CD4-positive, CD25-positive, alpha-beta regulatory T cell (primary cell): Measurements from ENCODE around the gene SKA3. TPM values are rescaled to one million over a fixed set of nuclear protein-coding genes. Genes with fewer than 3 reads are reported as not detected.
"Not testable (repeated sequence)": the region's sequence is repeated elsewhere in the genome, so short reads cannot be mapped to it uniquely, and the experiment has no call there.

Experiments
- ATAC-seq, 2 donors: fragments of 150-1000 bp; cut with Tn5 transposase; one replicate each; pipeline ENCODE4 v1.10.0; 2021; ENCODE audit warnings: low read depth in 2 of 2, moderate number of reproducible peaks in 2 of 2, moderate library complexity in 1 of 2
- DNase-seq, 3 donors: peaks; one replicate each; pipeline versions ENCODE4 v3.0.0 to v3.0.0-alpha.2; 2012 to 2022; ENCODE audit warnings: mixed read lengths in 1 of 3
- H3K27ac ChIP-seq: one replicate; pipeline ENCODE4 v1.7.0; 2013; ENCODE audit warnings: mild to moderate bottlenecking, low read length; ENCODE audit not compliant: insufficient read depth, poor library complexity, severe bottlenecking
- H3K27me3 ChIP-seq: one replicate; pipeline ENCODE4 v1.7.0; 2013; ENCODE audit warnings: low read length; ENCODE audit not compliant: control insufficient read depth, insufficient read depth
- H3K36me3 ChIP-seq: one replicate; pipeline ENCODE4 v1.7.0; 2013; ENCODE audit warnings: mild to moderate bottlenecking, low read length, moderate library complexity; ENCODE audit not compliant: control insufficient read depth, insufficient read depth
- H3K4me1 ChIP-seq: 2 replicates; pipeline ENCODE4 v1.7.0; 2013; ENCODE audit warnings: mild to moderate bottlenecking, low read length; ENCODE audit not compliant: insufficient read depth, control insufficient read depth, poor library complexity, severe bottlenecking
- H3K4me3 ChIP-seq: one replicate; pipeline ENCODE4 v1.7.0; 2013; ENCODE audit warnings: low read depth, mild to moderate bottlenecking, low read length, moderate library complexity
- H3K9me3 ChIP-seq, 2 experiments: 1 replicate in 1 of 2; 2 replicates in 1 of 2; pipeline ENCODE4 v1.7.0; 2013; ENCODE audit warnings: low read length in 2 of 2, mild to moderate bottlenecking in 1 of 2, moderate library complexity in 1 of 2; ENCODE audit not compliant: control insufficient read depth in 2 of 2
- H3K27ac Mint-ChIP-seq, 3 donors: one replicate each; pipeline ENCODE4 v1.8.0; 2020 to 2022; ENCODE audit warnings: mild to moderate bottlenecking in 3 of 3, mixed read lengths in 3 of 3, moderate library complexity in 2 of 3
- H3K27me3 Mint-ChIP-seq: one replicate; pipeline ENCODE4 v1.8.0; 2022; ENCODE audit warnings: mild to moderate bottlenecking, mixed read lengths
- H3K36me3 Mint-ChIP-seq: one replicate; pipeline ENCODE4 v1.8.0; 2020; ENCODE audit warnings: mixed read lengths
- H3K4me1 Mint-ChIP-seq, 4 donors: one replicate each; pipeline ENCODE4 v1.8.0; 2020 to 2022; ENCODE audit warnings: mixed read lengths in 4 of 4, mild to moderate bottlenecking in 1 of 4
- H3K4me3 Mint-ChIP-seq, 4 donors: one replicate each; pipeline ENCODE4 v1.8.0; 2020 to 2022; ENCODE audit warnings: mild to moderate bottlenecking in 4 of 4, mixed read lengths in 4 of 4, moderate library complexity in 3 of 4
- H3K9me3 Mint-ChIP-seq, 7 donors: one replicate each; pipeline ENCODE4 v1.8.0; 2020 to 2022; ENCODE audit warnings: mixed read lengths in 7 of 7, mild to moderate bottlenecking in 3 of 7, moderate library complexity in 2 of 7
- polyA plus RNA-seq, 4 donors: library from polyadenylated mRNA; unstranded; fragments of 300-500 nt; fragmentation: Illumina TruSeq; gene quantifications; one replicate each; pipeline ENCODE4 v1.2.3, GENCODE V29; 2021
- total RNA-seq: library from RNA; stranded (reverse); gene quantifications from one replicate; pipeline ENCODE4 v1.2.3, GENCODE V29; 2022

SKA3 gene
- total RNA-seq (3.0 TPM), polyA plus RNA-seq (1 to 10 TPM in 3 of 4 donors, under 1 TPM in 1; 0.72 to 2.7 (median 2.1) TPM)

GRCh38 chr13:21176215-21176981 lies at the start of gene SKA3, which contains the start of gene MRPL57:
Gene SKA3 (minus strand): TSS chr13:21176552. CDS start chr13:21176477, 75 bp downstream.
Gene MRPL57 (plus strand): TSS chr13:21176658. CDS start chr13:21176917, 259 bp downstream.
- DNase-seq: peak; percentile 89 to 96 (median 95)
- Mint-ChIP-seq H3K4me3 (peak within 1 kb of the TSS; percentile 91 to 99 (median 97)), H3K36me3 (no peaks in the 10 kb centered on the region), H3K4me1 (peaks cover 6 to 40% (median 24%) of the 10 kb centered on the region in 4 donors), H3K9me3 (no peaks in the 10 kb centered on the region), H3K27me3 (no peaks in the 10 kb centered on the region), H3K27ac (peak within 1 kb of the TSS; percentile 81 to 97 (median 96))
- Histone ChIP-seq H3K4me1 (peaks cover 20% of the 10 kb centered on the region), H3K4me3 (peak within 1 kb of the TSS; percentile 95), H3K27ac (peak within 1 kb of the TSS; percentile 89), H3K27me3 (no peaks in the 10 kb centered on the region), H3K9me3 (no peaks in the 10 kb centered on the region), H3K36me3 (no peaks in the 10 kb centered on the region)
- ATAC-seq: peak; percentile 98 to 99

- Mint-ChIP-seq H3K9me3 (peaks cover 0 to 14% (median 0%) of the 10 kb centered on the region in 7 donors), H3K4me1 (no peaks in the 10 kb centered on the region), H3K27me3 (peaks cover 14% of the 10 kb centered on the region), H3K4me3 (no peak overlapping the region), H3K36me3 (no peaks in the 10 kb centered on the region), H3K27ac (no peak overlapping the region)
- H3K27ac ChIP-seq: no peak overlapping the region
- no peak for ATAC-seq
- H3K4me1 ChIP-seq: no peaks in the 10 kb centered on the region
- DNase-seq: no peak
- H3K36me3 ChIP-seq: no peaks in the 10 kb centered on the region
- no peaks in the 10 kb centered on the region for H3K27me3 ChIP-seq
- H3K9me3 ChIP-seq: no peaks in the 10 kb centered on the region
- no peak overlapping the region for H3K4me3 ChIP-seq
Observed at GRCh38 chr13:21225082-21225481, 48.7 kb upstream of the SKA3 start.

- Histone ChIP-seq H3K27ac (no peak overlapping the region), H3K4me3 (no peak overlapping the region), H3K27me3 (no peaks in the 10 kb centered on the region), H3K4me1 (peaks cover 12% of the 10 kb centered on the region), H3K9me3 (no peaks in the 10 kb centered on the region), H3K36me3 (no peaks in the 10 kb centered on the region)
- H3K9me3 Mint-ChIP-seq: peaks cover 0 to 14% (median 0%) of the 10 kb centered on the region in 7 donors
- H3K4me1 Mint-ChIP-seq: peaks cover 0 to 17% (median 12%) of the 10 kb centered on the region in 4 donors
- no peak overlapping the region for H3K4me3 Mint-ChIP-seq
- no peaks in the 10 kb centered on the region for H3K36me3 Mint-ChIP-seq
- DNase-seq (no peak), ATAC-seq (no peak)
- H3K27ac Mint-ChIP-seq: no peak overlapping the region
- H3K27me3 Mint-ChIP-seq: peaks cover 11% of the 10 kb centered on the region
Observed at GRCh38 chr13:21221268-21221667, 44.9 kb upstream of the SKA3 start.

GRCh38 chr13:21219716-21220115 lies 43.4 kb upstream of the SKA3 start:
- H3K27ac Mint-ChIP-seq, H3K36me3 Mint-ChIP-seq, H3K27me3 ChIP-seq, H3K27ac ChIP-seq, ATAC-seq, DNase-seq, H3K4me3 Mint-ChIP-seq, H3K4me3 ChIP-seq, H3K36me3 ChIP-seq, H3K9me3 ChIP-seq: not testable (repeated sequence)
- H3K4me1 ChIP-seq: peaks cover 12% of the 10 kb centered on the region
- H3K9me3 Mint-ChIP-seq: peaks cover 0 to 14% (median 0%) of the 10 kb centered on the region in 7 donors
- peaks cover 0 to 17% (median 12%) of the 10 kb centered on the region in 4 donors for H3K4me1 Mint-ChIP-seq
- H3K27me3 Mint-ChIP-seq: peaks cover 11% of the 10 kb centered on the region

GRCh38 chr13:21219036-21219381 lies 42.7 kb upstream of the SKA3 start:
- Histone ChIP-seq H3K4me1 (peaks cover 12% of the 10 kb centered on the region), H3K9me3 (no peaks in the 10 kb centered on the region), H3K27me3 (no peaks in the 10 kb centered on the region), H3K4me3 (no peak overlapping the region), H3K36me3 (no peaks in the 10 kb centered on the region), H3K27ac (no peak overlapping the region)
- Mint-ChIP-seq H3K27me3 (peaks cover 13% of the 10 kb centered on the region), H3K27ac (peak overlapping the region in 1 of 3 donors; percentile 26), H3K9me3 (peaks cover 0 to 14% (median 0%) of the 10 kb centered on the region in 7 donors), H3K4me3 (no peak overlapping the region), H3K4me1 (peaks cover 0 to 17% (median 12%) of the 10 kb centered on the region in 4 donors), H3K36me3 (no peaks in the 10 kb centered on the region)
- DNase-seq (no peak), ATAC-seq (no peak)

GRCh38 chr13:21218351-21219035 lies 42.1 kb upstream of the SKA3 start:
- peaks cover 0 to 14% (median 2%) of the 10 kb centered on the region in 7 donors for H3K9me3 Mint-ChIP-seq
- H3K36me3 ChIP-seq: no peaks in the 10 kb centered on the region
- H3K27ac ChIP-seq: no peak overlapping the region
- no peak overlapping the region for H3K4me3 Mint-ChIP-seq
- H3K4me1 Mint-ChIP-seq: peaks cover 0 to 17% (median 12%) of the 10 kb centered on the region in 4 donors
- DNase-seq (peak in 2 of 3 donors; percentile 2 to 55), ATAC-seq (peak in 1 of 2 donors; percentile 46)
- H3K27me3 ChIP-seq: peaks cover 5% of the 10 kb centered on the region
- no peaks in the 10 kb centered on the region for H3K36me3 Mint-ChIP-seq
- peak overlapping the region in 1 of 3 donors; percentile 26 for H3K27ac Mint-ChIP-seq
- H3K4me3 ChIP-seq: no peak overlapping the region
- H3K9me3 ChIP-seq: no peaks in the 10 kb centered on the region
- H3K4me1 ChIP-seq: peaks cover 12% of the 10 kb centered on the region
- H3K27me3 Mint-ChIP-seq: peaks cover 15% of the 10 kb centered on the region

- Histone ChIP-seq H3K36me3 (no peaks in the 10 kb centered on the region), H3K4me1 (peaks cover 12% of the 10 kb centered on the region), H3K27ac (no peak overlapping the region), H3K4me3 (no peak overlapping the region), H3K27me3 (peaks cover 10% of the 10 kb centered on the region), H3K9me3 (peaks cover 0 to 7% of the 10 kb centered on the region in 2 experiments)
- Mint-ChIP-seq H3K4me3 (no peak overlapping the region), H3K27me3 (peaks cover 28% of the 10 kb centered on the region), H3K27ac (no peak overlapping the region), H3K9me3 (peaks cover 0 to 18% (median 4%) of the 10 kb centered on the region in 7 donors), H3K36me3 (no peaks in the 10 kb centered on the region), H3K4me1 (peaks cover 0 to 17% (median 12%) of the 10 kb centered on the region in 4 donors)
- no peak for DNase-seq
- ATAC-seq: no peak
Observed at GRCh38 chr13:21216332-21216731, 40.0 kb upstream of the SKA3 start.
